ENCODE results near the gene TIMM9. TPM values are rescaled to one million over a fixed set of nuclear protein-coding genes. Genes with fewer than 3 reads are reported as not detected.

Gene TIMM9
- total RNA-seq, 4 donors from 2014 or later = 46.2 to 110 (median 86.8) TPM

DNA sequence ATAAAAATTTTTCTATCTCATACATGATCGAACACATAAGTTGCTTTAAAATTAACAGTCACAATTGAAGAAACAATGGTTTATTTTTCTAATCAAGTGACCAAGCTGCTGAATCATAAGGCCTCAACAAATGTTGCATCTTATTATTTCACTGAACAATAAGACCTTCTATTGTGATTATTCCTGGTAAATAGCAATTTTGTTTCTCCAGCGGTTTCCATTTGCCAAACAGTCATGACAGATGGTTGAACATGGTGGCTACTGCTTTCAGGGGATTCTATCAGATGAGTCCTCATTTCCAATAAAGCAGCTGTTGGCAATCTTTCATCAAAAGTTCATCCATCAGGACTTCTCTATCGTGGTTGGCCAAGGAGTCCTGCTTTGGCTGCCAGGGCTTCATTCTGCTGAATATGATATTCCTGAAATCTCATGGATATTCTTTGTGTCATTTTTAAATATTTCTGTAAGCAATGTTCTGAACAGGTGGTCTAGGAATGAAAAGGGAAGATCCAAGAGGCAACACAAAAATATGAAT is 18.6 kb downstream of the TIMM9 start:
- intact Hi-C loops (cut with DNase I; ENCODE audit: low total_unique reads) (no loop called here), in situ Hi-C loops (cut with MboI; ENCODE audit: low sequenced_read_pairs in 4 of 4) (no loop called here)
- Histone ChIP-seq H3K9me3 (no peaks in the 10 kb centered on the region), H3K4me1 (no peaks in the 10 kb centered on the region), H3K27me3 (no peaks in the 10 kb centered on the region), H3K27ac (no peak overlapping the region), H3K4me3 (no peak overlapping the region), H3K36me3 (peaks cover 0 to 70% of the 10 kb centered on the region in 2 donors)
- ATAC-seq (no peak), DNase-seq (no peak)
- TF ChIP-seq, protein P1, sequence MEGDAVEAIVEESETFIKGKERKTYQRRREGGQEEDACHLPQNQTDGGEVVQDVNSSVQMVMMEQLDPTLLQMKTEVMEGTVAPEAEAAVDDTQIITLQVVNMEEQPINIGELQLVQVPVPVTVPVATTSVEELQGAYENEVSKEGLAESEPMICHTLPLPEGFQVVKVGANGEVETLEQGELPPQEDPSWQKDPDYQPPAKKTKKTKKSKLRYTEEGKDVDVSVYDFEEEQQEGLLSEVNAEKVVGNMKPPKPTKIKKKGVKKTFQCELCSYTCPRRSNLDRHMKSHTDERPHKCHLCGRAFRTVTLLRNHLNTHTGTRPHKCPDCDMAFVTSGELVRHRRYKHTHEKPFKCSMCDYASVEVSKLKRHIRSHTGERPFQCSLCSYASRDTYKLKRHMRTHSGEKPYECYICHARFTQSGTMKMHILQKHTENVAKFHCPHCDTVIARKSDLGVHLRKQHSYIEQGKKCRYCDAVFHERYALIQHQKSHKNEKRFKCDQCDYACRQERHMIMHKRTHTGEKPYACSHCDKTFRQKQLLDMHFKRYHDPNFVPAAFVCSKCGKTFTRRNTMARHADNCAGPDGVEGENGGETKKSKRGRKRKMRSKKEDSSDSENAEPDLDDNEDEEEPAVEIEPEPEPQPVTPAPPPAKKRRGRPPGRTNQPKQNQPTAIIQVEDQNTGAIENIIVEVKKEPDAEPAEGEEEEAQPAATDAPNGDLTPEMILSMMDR (IDR thresholded peaks at IDR 0.05 in 4 of 5, conservative IDR thresholded peaks at IDR 0.05 in 1 of 5) = no peak
- TF ChIP-seq POLR2A (IDR thresholded peaks at IDR 0.05) = no peak

DNA sequence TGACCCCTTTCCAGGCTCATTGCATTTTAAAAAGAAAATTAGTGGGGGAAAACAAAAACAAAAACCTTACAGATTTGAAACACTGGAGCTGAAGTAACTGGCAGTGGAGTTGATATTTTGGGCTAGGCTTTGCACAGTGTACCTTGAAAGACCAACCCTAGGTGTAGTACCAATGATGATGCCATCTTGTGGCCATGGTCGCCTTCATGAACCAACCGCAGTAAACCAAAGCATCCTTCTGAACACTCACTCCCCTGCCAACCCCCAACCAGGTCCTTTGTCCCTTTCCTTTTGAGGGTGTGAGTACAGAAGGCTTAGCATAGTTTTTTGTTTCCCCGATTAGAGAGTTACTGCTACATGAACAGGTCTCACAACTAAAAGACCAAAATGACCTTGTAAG is 25.7 kb downstream of the TIMM9 start:
- Histone ChIP-seq H3K4me3 (no peak overlapping the region), H3K4me1 (no peaks in the 10 kb centered on the region), H3K27me3 (no peaks in the 10 kb centered on the region), H3K36me3 (peaks cover 0 to 6% of the 10 kb centered on the region in 2 donors), H3K27ac (no peak overlapping the region), H3K9me3 (no peaks in the 10 kb centered on the region)
- no peak for ATAC-seq
- in situ Hi-C loops (cut with MboI; ENCODE audit: low sequenced_read_pairs in 4 of 4) = no loop called here
- DNase-seq = no peak
- intact Hi-C loops (cut with DNase I; ENCODE audit: low total_unique reads) = no loop called here
- TF ChIP-seq, protein P1 (IDR thresholded peaks at IDR 0.05 in 4 of 5, conservative IDR thresholded peaks at IDR 0.05 in 1 of 5) = no peak
- no peak for TF ChIP-seq POLR2A (IDR thresholded peaks at IDR 0.05)

DNA sequence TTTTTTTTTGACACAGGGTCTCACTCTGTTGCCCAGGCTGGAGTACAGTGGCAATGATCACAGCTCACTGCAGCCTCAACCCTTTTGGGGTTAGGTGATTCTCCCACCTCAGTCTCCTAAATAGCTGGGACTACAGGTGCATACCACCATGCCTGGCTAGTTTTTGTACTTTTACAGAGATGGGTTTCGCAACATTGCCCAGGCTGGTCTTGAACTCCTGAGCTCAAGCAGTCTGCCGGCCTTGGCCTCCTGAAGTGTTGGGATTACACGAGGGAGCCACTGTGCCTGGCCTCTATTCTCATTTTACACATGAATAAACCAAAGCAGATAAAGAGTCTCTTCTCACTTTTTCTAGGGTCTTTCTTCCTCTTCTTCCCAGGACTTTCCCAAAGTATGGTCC is 28.4 kb downstream of the TIMM9 start:
- TF ChIP-seq, protein P1 (IDR thresholded peaks at IDR 0.05 in 4 of 5, conservative IDR thresholded peaks at IDR 0.05 in 1 of 5) = no peak
- no peak for TF ChIP-seq POLR2A (IDR thresholded peaks at IDR 0.05)
- Histone ChIP-seq H3K9me3 (no peaks in the 10 kb centered on the region), H3K27me3 (no peaks in the 10 kb centered on the region), H3K4me1 (peaks cover 0 to 4% of the 10 kb centered on the region in 2 donors), H3K36me3 (no peaks in the 10 kb centered on the region), H3K27ac (no peak overlapping the region), H3K4me3 (no peak overlapping the region)
- in situ Hi-C loops (cut with MboI; ENCODE audit: low sequenced_read_pairs in 4 of 4) = loop anchor here in 2 of 4 donors (10.0 to 25.0 kb wide), 2 partner anchors 287 to 294 kb away; no protein-coding TSS in a partner anchor
- ATAC-seq (no peak), DNase-seq (no peak)
- intact Hi-C loops (cut with DNase I; ENCODE audit: low total_unique reads) = loop anchor here (10.0 kb wide), 1 partner anchor 294 kb away; no protein-coding TSS in a partner anchor

DNA sequence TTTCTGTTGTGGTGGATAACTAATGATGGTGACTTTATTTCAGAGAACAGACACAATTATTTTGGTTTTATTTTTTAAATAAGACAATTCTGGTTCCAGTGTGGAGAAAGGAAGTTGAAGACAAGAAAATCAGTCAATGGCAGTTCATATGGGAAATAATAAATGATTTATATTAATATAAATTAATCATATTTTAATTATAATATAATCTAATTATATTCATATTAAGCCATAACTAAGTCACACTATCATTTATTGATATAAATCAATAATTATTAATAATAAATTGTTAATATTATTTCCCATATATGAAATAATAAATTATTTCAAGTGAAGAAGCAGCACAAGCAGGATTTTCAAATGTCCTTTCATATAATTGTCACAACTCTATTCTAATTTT is 28.8 kb downstream of the TIMM9 start:
- Histone ChIP-seq H3K27me3 (no peaks in the 10 kb centered on the region), H3K4me1 (peaks cover 0 to 4% of the 10 kb centered on the region in 2 donors), H3K36me3 (no peaks in the 10 kb centered on the region), H3K4me3 (no peak overlapping the region), H3K27ac (no peak overlapping the region), H3K9me3 (no peaks in the 10 kb centered on the region)
- intact Hi-C loops (cut with DNase I; ENCODE audit: low total_unique reads) (loop anchor here (10.0 kb wide), 1 partner anchor 294 kb away; no protein-coding TSS in a partner anchor), in situ Hi-C loops (cut with MboI; ENCODE audit: low sequenced_read_pairs in 4 of 4) (loop anchor here in 2 of 4 donors (10.0 to 25.0 kb wide), 2 partner anchors 286 to 294 kb away; no protein-coding TSS in a partner anchor)
- no peak for ATAC-seq
- no peak for DNase-seq
- TF ChIP-seq, protein P1 (IDR thresholded peaks at IDR 0.05 in 4 of 5, conservative IDR thresholded peaks at IDR 0.05 in 1 of 5) = no peak
- TF ChIP-seq POLR2A (IDR thresholded peaks at IDR 0.05) = no peak

Measured in gastrocnemius medialis (tissue), 4 donors.